ENCODE results near the gene ABCA7.

The ABCA7 gene

DNA sequence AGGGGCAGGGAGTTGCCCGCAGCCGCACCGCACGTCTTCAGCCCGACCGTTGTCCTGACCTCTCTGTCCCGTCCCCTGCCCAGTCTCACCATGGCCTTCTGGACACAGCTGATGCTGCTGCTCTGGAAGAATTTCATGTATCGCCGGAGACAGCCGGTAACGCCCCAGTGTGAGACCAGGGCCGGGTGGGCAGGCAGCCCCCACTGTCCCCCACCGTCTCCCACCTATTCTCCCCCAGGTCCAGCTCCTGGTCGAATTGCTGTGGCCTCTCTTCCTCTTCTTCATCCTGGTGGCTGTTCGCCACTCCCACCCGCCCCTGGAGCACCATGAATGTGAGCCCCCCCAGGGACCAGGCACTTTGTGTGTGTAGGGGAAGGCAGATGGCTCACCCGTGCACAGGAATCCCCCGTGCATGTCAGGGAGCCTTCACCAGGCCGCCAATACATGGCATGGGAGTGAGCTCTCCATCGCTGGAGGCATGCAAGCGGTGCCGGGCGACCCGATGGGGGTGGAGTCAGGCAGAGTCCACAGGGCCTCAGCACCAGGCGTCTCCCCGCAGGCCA is 1.4 kb downstream of the ABCA7 start:
- no peak for DNase-seq

DNA sequence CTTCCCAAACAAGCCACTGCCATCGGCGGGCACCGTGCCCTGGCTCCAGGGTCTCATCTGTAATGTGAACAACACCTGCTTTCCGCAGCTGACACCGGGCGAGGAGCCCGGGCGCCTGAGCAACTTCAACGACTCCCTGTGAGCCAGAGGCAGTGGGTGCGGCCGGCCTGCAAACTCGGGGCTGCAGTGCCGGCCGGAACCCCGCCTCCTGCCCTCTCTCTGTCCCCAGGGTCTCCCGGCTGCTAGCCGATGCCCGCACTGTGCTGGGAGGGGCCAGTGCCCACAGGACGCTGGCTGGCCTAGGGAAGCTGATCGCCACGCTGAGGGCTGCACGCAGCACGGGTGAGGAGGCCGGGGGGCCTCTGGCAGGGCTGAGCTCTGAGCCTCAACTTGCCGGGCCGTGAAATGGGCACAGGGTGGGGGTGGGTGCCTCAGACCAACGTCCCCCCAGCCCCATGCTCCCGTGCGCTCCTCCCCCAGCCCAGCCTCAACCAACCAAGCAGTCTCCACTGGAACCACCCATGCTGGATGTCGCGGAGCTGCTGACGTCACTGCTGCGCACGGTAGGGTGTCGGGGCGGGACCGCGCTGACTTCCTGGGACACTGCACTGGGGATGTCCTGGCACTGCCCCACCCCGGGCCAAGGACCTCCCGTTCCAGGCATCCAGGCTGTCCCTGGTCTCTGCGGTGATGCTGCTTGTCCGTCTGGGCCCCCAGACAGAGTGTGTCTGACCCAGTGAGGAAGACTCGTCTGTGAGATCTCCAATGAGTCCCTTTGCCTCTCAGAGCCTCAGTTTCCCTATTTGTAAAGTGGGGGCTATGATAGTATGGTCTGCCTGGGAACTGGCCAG is 2.2 kb downstream of the ABCA7 start:
- no peak for DNase-seq

DNA sequence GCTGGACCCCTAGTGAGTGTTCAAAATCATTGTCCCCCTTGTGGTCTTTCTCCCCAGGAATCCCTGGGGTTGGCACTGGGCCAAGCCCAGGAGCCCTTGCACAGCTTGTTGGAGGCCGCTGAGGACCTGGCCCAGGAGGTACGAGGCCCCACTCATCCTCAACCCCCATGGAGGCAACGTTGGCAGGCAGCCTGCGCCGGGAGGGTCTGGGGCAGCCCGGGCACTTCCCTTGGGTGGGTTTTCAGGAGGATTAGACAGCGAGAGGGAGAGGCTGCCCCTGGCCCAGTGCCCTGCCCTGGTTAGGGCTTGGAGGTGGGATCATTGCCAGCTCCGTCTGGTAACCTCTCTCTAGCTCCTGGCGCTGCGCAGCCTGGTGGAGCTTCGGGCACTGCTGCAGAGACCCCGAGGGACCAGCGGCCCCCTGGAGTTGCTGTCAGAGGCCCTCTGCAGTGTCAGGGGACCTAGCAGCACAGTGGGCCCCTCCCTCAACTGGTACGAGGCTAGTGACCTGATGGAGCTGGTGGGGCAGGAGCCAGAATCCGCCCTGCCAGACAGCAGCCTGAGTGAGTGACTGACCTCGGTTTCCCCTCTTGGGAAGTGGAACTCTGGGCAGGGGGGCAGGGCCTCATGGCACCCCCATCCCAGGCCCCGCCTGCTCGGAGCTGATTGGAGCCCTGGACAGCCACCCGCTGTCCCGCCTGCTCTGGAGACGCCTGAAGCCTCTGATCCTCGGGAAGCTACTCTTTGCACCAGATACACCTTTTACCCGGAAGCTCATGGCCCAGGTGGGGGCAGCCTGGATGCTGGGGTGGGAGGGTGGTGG is 3.0 kb downstream of the ABCA7 start:
- no peak for DNase-seq

DNA sequence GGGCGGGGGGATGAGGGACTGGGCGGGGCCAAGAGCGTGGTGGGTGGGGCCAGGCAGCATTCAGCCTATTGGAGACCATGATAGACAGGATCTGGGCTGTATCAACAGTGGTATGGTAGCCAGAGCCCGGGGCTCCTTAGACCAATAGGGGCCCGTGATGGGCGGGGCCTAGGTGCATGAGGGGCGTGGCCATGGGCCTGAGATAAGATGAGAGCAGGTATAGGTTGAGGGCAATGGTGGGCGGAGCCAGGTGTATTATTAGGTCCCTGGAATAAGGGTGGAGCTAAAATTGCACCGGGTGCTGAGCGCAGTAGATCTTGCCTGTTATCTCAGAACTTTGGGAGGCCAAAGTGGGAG is 5.3 kb downstream of the ABCA7 start:
- peak; percentile 76 for DNase-seq

DNA sequence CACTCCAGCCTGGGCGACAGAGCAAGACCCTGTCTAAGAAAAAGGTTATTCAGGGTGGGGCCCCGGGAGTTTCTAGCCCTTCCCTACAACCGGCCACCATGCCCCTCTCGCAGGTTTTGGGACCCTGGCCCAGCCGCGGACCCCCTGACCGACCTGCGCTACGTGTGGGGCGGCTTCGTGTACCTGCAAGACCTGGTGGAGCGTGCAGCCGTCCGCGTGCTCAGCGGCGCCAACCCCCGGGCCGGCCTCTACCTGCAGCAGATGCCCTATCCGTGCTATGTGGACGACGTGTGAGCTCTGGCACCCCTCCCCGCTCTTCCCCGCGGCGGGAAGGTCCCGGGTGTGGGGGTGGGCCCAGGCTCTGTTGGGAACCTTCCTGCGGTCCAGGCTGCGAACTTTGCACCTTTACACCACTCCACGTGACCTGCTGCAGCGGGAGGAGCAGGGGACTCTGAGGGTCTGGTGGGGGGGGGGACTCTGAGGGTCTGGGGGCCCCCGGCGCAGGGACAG is 6.3 kb downstream of the ABCA7 start:
- no peak for DNase-seq

DNA sequence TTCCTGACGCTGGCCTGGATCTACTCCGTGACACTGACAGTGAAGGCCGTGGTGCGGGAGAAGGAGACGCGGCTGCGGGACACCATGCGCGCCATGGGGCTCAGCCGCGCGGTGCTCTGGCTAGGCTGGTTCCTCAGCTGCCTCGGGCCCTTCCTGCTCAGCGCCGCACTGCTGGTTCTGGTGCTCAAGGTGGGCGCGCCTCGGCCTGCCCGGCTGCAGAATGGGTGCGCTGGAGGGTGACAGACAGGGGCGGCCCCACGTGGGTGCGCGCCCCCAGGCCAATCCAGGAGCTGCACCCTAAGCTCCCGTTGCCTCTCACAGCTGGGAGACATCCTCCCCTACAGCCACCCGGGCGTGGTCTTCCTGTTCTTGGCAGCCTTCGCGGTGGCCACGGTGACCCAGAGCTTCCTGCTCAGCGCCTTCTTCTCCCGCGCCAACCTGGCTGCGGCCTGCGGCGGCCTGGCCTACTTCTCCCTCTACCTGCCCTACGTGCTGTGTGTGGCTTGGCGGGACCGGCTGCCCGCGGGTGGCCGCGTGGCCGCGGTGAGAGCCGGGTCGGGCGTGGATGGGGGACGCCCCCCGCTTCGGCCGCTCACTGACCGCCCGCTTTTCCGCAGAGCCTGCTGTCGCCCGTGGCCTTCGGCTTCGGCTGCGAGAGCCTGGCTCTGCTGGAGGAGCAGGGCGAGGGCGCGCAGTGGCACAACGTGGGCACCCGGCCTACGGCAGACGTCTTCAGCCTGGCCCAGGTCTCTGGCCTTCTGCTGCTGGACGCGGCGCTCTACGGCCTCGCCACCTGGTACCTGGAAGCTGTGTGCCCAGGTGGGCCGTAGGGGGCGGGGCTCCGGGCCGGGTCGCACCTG is 7.2 kb downstream of the ABCA7 start:
- DNase-seq = no peak

DNA sequence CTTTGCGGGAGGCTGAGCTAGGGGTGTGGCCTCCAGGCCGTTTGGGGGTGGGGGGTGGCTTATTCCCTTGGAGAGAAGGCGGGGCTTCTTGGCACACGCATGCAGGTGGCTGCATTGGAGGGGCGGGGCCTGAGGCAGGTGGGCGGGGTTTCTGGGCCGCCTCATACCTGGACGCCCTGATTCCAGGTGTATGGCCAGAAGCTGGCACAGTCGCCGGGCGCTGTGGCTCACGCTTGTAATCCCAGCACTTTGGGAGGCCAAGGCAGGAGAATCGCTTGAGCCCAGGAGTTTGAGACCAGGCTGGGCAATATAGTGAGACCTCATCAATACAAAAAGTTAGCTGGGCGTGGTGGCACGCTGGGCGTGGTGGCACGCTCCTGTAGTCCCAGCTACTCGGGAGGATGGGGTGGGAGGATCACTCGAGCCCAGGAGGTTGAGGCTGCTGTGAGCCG is 7.8 kb downstream of the ABCA7 start:
- no peak for DNase-seq

DNA sequence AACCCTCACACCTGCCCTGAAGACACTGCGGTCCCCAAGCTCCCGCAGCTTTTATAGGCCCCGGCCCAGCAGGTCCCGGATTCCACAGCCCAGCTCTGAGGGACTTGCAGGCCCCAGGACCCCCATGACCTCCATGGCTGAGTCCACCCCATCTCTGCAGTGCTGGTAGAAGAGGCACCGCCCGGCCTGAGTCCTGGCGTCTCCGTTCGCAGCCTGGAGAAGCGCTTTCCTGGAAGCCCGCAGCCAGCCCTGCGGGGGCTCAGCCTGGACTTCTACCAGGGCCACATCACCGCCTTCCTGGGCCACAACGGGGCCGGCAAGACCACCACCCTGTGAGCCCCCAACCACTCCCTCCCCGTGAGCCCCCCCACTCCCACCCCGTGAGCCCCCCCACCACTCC is 9.2 kb downstream of the ABCA7 start:
- no peak for DNase-seq

DNA sequence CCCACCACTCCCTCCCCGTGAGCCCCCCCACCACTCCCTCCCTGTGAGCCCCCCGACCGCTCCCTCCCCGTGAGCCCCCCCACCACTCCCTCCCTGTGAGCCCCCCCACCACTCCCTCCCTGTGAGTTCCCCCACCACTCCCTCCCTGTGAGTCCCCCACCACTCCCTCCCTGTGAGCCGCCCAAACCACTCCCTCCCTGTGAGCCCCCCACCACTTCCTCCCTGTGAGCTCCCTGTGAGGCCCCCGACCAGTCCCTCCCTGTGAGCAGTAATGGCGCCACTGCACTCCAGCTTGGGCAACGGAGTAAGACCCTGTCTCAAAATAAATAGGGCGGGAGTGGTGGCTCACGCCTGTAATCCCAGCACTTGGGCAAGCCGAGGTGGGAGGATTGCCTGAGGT is 9.9 kb downstream of the ABCA7 start:
- DNase-seq = no peak

DNA sequence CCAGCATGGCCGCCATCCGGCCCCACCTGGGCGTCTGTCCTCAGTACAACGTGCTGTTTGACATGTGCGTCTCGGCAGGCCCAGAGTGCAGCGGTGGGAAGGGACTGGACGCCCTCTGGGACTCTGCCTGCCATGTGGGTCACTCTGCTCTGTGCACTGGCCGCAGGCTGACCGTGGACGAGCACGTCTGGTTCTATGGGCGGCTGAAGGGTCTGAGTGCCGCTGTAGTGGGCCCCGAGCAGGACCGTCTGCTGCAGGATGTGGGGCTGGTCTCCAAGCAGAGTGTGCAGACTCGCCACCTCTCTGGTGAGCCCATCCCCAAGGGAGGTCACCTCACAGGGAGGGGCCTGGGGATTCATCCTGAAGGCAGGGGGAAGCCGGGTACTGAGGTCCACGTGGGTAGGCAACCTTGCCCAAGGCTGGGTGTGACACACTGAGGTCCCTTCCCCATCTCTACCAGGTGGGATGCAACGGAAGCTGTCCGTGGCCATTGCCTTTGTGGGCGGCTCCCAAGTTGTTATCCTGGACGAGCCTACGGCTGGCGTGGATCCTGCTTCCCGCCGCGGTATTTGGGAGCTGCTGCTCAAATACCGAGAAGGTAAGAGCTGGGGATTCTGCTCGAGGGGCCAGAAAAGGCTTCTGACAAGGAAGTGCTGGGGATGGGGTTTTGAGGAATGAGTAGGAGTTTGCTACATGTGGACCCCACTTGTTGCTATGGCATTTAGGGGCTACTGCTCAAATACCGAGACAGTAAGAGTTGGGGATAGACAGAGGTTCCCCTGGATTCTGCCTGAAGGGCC is 11.3 kb downstream of the ABCA7 start:
- no peak for DNase-seq

DNA sequence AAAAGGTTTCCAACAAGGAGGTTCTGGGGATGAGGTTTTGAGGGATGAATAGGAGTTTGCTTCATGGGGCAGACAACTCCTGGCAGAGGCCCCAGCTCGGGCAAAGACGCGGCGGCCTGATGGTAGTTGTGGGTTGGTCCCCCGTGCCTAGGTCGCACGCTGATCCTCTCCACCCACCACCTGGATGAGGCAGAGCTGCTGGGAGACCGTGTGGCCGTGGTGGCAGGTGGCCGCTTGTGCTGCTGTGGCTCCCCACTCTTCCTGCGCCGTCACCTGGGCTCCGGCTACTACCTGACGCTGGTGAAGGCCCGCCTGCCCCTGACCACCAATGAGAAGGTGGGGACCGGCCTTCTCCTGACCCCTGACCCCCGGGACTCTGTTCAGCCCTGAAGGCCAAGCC is 11.9 kb downstream of the ABCA7 start:
- no peak for DNase-seq

DNA sequence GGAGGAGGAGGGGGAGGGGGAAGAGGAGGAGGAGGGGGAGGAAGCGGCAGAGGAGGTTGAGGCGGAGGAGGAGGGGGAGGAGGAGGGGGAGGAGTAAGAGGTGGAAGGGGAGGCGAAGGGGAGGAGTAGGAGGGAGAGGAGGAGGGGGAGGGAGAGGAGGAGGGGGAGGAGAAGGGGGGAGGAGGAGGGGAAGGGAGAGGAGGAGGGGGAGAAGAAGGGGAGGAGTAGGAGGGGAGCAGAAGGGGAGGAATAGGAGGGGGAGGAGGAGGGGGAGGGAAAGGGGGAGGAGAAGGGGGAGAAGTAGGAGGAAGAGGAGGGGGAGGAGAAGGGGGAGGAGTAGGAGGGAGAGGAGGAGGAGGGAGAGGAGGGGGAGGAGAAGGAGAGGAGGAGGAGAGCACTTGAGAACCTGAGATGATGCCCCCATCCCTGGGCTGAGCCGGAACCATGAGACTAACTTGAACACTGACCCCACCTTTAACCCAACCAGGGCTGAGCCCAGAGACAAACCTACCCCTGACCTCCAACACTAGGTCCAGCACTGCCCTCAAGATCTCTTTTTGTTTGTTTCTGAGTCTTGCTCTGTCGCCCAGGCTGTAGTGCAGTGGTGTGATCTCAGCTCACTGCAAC is 12.6 kb downstream of the ABCA7 start:
- no peak for DNase-seq

DNA sequence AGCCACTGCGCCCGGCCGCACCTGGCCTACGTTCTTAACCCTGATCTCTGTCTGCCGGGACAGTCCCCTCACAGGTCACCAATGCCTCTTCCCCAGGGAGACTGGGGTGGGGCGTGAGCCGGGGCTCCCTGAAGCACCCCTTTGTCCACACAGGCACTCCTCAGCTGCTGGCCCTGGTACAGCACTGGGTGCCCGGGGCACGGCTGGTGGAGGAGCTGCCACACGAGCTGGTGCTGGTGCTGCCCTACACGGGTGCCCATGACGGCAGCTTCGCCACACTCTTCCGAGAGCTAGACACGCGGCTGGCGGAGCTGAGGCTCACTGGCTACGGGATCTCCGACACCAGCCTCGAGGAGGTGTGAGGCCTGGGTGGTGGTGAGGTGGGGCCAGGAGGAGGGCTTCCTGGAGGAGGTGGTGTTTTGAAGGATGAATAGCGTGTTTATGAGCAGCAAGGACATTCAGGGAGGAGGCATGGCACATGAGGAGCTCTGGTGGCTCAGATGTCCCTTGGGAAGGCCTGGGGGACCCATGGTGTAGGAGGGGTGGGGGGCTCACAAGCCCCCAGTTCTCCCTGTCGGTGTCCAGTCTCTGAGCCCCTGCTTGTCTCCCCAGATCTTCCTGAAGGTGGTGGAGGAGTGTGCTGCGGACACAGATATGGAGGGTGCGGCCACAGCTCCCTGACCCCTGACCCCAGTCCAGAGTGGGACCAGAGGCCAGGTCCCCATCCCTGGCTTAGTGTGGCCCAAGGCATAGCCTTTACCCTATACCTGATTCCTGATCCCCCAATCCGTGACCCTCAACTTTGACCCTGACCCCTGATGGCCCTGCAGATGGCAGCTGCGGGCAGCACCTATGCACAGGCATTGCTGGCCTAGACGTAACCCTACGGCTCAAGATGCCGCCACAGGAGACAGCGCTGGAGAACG is 13.5 kb downstream of the ABCA7 start:
- no peak for DNase-seq

DNA sequence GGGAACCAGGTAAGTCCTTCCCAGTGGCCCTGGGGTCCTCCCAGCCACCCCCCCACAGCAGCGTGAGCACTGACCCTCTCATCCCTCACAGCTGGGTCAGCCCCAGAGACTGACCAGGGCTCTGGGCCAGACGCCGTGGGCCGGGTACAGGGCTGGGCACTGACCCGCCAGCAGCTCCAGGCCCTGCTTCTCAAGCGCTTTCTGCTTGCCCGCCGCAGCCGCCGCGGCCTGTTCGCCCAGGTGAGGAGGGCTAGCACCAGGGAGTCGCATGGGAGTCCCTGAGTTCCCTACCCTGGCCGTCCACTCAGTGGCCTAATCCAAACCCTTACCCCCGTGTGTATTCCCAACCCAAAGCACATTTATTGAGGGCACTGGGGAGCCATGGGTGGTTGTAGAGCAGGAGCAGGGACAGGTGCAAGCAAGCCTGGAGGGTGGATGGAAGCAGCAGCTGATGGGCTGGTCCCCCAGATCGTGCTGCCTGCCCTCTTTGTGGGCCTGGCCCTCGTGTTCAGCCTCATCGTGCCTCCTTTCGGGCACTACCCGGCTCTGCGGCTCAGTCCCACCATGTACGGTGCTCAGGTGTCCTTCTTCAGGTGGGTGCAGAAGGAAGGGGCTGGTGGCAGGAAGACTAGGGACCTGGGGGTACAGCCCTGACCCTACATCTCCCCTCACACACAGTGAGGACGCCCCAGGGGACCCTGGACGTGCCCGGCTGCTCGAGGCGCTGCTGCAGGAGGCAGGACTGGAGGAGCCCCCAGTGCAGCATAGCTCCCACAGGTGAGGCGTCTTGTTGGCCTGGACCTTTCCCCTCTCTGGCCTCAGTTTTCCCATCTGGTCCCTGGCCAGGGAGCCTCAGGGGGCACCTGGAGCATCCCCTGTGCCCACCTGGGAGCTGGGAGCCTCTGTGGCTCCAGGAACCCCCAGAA is 14.5 kb downstream of the ABCA7 start:
- DNase-seq = no peak

DNA sequence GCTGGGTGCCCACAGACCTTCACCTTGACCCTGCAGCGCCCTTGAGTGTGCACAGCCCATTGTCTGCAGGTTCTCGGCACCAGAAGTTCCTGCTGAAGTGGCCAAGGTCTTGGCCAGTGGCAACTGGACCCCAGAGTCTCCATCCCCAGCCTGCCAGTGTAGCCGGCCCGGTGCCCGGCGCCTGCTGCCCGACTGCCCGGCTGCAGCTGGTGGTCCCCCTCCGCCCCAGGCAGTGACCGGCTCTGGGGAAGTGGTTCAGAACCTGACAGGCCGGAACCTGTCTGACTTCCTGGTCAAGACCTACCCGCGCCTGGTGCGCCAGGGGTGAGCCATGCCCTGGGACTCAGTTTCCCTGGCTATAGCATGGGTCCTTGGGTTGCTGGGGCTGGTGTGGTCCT is 15.1 kb downstream of the ABCA7 start:
- no peak for DNase-seq

DNA sequence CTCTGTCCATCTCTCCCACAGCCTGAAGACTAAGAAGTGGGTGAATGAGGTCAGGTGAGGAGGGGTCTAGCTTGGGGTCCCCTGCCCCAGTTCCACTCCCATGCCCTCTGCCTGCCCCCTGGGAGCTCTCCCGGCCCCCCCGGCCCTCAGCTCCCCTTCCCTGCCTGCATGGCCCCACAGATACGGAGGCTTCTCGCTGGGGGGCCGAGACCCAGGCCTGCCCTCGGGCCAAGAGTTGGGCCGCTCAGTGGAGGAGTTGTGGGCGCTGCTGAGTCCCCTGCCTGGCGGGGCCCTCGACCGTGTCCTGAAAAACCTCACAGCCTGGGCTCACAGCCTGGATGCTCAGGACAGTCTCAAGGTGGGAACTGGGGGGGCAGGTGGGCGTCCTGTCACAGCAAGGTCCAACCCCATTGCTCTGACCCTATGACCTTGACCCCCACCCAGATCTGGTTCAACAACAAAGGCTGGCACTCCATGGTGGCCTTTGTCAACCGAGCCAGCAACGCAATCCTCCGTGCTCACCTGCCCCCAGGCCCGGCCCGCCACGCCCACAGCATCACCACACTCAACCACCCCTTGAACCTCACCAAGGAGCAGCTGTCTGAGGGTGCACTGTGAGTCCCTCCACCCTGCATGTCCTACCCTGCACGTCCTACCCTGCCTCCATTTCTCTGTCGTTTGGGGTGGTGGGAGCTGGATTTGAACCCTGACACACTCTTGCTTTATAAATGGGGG is 16.1 kb downstream of the ABCA7 start:
- DNase-seq = no peak

DNA sequence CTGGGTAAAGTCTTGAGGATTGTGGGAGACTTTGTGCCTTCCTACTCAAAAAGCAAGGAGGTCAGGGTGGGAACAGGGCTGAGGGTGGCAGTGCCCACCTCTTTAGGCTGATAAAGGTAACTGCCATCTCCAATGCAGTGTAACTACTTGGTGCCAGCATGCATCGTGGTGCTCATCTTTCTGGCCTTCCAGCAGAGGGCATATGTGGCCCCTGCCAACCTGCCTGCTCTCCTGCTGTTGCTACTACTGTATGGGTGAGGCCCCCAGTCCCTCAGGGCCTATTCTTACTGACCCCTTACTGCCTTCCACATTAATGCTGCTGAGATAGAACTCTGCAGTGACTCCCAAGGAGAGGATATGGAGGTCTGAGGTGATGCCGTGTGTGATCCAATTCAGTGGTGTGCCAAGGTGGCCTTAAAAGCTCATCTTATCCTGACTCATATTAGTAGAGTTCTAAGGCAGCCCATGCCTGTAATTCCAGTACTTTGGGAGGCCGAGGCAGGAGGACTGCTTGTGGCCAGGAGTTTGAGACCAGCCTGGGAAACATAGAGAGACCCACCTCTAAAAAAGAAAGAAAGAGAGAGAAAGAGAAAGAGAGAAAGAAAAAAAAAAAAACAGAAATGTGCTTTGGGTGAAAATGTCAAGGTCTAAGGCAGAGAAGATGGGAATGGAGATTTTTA is 17.4 kb downstream of the ABCA7 start:
- peak; percentile 60 for DNase-seq

DNA sequence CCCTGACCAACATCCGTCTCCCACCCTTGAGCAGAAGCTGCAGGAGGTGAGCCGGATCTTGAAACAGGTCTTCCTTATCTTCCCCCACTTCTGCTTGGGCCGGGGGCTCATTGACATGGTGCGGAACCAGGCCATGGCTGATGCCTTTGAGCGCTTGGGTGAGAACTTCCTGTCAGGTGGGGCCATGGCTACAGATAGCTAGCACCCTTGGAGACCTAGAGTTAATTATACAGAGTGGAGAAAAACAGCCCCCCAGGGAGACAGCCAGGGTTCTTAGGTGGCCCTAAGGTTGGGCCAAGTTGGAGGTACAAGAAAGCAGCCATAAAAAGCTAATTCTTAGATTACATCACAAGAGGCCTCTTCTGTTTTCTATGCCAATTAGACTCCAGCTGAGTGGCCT is 18.2 kb downstream of the ABCA7 start:
- no peak for DNase-seq

All from activated CD4-positive, alpha-beta T cell treated with anti-CD3 and anti-CD28 coated beads, Interleukin-2, Interleukin-6, amounts not matched to agents 100 ng/mL and 50 ng/mL, durations not matched to agents 16 hours and 8 hours (primary cell).